ENCODE measurements around the gene VN1R5.
"Not testable (repeated sequence)": the region's sequence is repeated elsewhere in the genome, so short reads cannot be mapped to it uniquely, and the experiment has no call there.

Gene VN1R5

DNA sequence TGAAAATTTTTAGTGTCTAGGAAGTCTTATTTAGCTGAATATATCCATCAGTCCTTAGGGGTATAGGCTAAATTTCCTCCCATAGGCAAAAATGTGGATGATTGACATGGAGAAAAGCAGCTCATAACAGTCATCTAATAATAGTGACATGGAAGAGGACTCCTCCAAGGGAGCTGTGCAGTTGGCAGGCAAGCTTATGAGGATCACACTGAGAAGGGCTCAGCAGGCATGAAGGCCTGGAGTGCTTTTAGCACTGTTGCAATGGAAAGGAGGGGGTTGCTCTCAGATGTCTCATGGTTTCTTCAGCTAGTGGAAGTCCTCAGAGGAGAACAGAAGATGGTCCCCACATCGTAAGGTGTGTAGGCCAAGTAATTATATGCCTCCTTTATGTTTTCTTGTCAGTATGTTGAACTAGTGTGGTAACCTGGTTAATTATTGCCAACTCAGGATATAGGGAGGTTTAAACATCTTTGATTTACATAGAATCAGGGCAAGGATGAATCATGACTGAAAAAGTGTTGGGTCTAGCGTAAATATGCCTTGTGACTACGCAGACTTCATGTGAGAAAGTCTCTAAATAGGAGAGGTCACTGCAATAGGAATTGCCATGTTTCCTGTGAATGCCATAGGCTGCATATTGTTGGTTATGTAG is 18.9 kb downstream of the VN1R5 start:
- no peak for DNase-seq

DNA sequence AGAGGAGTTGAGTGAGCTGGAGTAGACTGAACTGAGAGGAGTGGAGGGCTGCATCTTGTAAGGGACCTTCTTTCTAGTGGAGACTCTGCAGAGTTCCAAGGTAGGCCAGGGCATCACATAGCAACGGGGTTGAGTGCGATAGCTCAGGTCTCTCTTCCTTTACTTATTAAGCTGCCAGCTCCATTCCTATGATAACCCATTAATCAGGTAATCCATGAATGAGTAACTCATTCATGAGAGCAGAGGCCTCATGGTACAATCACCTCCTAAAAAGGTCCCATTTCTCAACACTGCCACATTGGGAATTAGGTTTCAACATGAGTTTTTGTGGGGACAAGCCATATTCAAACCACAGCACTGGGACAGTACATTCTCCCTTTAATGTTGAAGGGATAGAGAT is 21.3 kb downstream of the VN1R5 start:
- no peak for DNase-seq

DNA sequence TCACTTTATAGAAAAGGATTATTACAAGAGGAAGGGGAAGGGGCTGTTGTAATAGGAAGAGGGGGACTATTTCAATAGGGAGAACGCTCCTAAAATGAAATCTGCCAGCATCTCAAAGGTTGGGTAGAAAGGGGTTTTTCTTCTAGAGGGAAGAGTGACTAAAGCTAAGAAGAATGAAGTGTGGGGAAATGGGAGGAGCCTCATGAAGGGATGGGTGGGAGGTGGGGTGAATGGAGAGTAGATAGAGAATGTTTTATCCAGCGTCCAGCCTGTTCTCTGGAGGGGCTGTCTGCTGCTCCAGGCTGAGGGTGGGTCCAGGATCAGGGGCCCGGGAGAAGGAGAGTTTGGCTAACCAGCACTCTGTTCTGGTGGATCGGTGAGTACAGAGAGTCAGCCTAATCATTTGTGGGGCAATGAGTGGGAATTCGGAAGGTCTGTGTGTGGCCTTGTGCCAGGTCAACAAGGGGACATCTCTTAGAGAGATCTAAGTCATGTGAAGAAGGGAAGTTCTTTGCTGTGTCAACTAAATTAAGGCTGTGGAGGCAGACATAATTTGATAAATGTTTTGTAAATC is 25.2 kb downstream of the VN1R5 start:
- DNase-seq: no peak

DNA sequence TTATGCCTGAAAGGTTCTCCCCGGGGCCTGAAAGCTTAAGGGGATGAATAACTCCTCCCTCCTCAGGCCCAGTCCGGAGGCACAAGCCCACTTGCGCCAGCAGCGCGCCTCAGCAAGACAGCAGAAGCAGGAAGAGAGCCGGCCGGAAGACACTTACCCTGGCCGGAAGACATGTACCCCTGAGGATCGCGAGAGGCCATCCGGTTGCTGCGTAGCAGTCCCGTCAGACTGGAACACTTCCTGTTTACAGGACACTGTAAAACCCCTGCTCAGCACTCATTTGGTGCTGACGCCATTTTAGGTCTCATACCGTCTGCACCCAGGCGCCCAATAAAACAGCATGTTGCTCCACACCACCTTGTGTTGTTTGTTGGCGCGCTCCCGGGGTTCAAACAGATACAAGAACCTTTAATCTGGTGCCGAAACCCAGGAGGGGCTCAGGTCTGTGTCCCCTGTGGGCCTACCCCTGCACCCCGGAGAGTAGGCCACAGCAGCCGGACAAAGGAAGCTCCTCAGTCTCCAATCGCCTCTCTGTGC is 30.3 kb downstream of the VN1R5 start:
- DNase-seq: no peak

DNA sequence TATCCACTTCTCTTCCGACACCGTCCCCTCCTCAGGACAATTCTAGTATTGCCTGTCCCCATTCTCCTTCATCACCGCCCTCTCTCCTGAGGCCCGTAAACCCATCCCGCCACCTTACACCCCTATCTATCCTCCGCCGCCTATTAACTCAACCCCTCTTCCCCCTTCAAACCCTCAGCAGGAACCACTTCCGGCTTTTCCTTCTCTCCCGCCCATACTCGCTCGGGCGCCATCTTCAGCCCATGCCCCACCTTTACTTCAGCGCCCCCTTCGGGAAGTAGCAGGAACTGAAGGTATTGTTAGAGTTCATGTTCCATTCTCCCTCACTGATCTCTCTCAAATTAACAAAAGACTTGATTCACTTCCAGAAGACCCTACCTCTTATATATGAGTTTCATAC is 31.6 kb downstream of the VN1R5 start:
- no peak for DNase-seq

DNA sequence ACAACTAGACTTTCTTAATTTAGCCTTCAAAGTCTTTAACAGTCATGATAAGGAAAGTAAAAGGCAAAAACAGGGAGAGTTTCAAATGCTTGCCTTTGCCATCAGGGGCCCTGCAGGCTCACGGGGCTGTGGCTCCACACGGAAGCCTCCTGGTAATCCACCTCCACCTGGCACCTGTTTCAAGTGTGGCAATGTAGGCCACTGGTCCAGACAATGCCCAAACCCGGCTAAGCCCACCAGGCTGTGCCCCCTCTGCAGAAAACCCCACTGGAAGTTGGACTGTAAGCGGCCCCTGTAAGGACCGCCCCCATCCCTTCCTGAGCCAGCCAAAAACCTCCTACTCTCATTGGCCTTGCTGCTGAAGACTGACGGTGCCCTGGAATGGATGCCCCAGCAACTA is 32.5 kb downstream of the VN1R5 start:
- DNase-seq: no peak

DNA sequence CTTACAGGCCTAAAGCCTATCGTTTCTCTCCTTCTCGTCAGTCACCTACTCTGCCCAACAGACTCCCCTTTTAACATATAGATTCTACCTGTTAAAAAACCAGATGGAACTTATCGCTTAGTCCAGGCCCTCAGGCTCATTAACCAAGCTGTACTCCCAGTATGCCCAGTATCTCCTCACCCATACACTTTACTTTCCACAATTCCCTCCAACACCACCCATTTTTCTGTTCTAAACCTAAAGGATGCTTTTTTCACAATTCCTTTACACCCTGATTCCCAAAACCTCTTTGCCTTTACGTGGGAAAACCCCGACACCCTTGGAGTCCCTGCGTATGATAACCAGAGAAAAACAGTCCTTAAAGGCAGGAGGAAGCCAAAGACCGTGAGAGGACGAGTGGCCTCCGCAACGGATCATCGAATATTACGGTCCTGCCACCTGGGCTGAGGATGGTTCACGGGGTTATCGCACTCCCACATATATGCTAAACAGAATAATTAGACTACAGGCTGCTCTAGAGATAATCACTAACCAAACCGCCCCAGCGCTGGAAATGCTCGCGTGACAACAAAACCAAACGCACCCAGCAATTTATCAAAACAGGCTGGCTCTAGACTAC is 33.5 kb downstream of the VN1R5 start:
- not testable (repeated sequence) for DNase-seq

DNA sequence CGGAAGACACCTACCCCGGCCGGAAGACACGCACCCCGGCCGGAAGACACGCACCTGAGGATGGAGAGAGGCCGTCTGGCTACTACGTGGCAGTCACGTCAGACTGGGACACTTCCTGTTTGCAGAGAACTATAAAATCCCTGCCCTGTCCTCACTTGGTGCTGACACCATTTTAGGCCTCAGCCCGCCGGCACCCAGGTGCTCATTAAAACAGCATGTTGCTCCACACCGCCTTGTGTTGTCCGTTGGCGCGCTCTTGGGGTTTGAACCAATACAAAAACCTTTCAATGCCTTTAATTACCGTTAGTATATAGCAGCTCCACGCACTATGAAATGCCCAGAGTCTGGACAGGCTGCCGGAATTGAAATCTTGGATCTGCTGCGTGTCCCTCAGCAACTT is 34.7 kb downstream of the VN1R5 start:
- no peak for DNase-seq

DNA sequence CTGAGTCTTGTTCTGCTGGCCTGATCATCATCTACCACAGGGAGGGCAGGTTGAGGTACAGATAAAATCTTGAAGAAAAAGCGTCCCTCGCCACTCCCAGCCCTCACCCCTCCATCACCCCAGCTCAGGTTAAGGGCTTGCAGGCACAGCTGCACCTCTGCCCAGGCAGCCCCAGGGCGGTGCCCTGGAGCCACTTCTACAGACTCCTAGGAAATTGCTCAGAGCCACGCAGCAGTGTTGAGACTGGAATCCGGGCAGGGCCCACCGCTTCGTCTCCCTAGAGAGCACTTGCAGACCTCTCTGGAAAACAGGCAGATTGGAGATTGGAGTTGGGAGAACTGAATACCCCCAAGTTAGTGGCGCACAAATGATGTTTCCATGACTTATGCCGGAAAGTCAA is 35.3 kb downstream of the VN1R5 start:
- DNase-seq: no peak

DNA sequence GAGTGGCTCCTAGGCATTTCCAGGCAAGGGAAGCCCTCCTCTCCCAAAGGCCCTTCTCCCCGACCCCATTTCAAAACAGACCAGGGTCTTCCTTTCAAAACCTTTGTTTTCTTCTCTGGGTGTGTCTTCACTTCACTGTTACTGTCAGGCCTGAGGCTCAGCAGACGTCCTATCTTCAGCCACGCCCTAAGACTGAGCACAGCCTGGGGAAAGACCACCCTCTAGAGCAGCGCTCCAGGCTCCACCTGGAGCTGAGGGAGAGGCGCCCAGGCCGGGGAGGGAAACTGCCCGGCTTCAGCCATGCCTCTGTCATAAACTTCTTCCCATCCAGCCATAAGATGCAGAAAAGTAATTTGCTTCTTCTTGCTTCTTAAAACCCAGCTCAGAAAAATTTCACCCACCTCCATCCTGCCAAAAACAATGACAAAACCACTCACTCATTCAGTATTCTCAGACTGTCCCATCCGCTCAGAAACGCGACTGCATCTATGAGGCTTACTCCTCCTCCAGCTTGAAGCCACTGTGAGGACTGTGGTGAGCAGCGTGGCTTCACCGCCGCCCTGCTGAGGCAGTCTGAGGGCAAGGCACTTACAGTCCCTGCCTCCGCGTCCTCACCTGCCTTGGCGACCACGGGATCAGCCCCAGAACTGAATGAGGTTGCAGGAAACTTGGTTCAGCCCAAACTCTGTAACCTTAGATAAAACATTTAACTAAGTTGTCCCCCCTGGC is 36.1 kb downstream of the VN1R5 start:
- DNase-seq: no peak

DNA sequence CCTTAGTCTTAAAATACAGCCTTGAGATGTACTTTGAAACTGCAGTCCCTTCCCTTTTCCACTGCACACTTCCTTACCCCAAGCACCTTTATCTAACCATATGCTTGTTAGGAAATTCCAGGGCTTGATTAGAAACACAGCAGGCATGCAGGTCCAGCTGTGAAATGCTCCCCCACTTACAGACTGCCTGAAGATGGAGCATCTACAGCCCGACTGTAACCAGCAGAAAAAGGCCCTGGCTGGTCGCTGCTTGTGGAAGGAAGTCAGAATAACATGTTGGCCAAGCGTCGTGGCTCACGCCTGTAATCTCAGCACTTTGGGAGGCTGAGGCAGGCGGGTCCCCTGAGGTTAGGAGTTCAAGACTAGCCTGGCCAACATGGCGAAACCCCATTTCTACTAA is 37.2 kb downstream of the VN1R5 start:
- DNase-seq: no peak

DNA sequence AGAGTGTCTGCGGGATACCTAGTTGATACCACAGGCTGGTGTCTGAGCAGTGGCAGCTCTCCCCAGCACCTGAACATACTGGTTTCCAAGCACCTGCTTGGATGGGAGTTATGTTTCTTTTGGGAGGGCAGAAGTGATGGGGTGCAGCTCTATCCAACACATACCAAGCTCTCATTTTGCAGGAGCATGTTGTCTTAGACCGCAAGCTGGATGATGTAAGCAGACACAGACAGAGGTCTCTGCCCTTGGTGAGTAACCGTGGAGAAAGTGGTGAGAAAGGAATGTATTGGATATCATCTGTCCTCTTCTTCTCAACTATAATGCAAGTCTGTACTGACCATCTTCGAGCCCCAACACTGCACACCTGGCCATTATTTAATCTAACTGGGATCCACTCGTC is 38.4 kb downstream of the VN1R5 start:
- no peak for DNase-seq

DNA sequence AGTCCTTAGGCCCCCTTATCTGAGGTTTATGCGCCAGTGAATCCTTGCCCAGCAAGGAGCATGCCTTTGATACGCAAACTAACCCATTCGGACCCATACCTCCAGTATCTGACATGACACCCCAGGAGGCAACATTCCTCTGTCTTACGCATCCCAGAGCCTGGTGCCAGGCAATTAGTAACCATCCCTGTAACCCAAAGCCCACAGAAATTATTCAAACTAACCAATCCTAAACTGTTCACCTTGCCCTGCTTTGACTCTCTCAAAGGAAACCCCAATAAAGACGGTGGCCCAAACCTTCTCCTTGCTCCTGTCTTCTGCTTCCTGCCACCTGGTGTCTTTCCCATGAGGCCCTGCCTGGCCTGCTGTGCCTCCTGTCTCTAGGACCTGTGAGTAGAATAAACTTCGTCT is 39.4 kb downstream of the VN1R5 start:
- DNase-seq: no peak

DNA sequence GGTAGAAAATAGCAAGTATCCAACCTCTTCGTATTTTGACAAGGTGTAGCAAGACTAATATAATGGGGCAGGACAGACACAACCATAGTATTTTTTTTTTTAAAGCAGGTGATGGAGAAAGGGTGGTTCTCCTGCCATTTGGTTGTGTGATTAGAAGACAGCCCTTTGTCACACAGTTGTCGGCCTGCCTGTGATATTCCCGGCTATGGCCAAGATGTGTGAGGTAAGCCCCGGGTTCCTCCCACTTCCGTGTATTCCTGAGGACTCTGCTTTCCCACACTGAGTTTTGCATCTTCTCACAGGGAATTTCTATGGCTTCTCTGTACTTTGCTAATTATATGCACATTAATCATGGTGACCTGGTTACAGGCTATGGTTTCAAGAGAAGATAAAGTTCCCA is 39.9 kb downstream of the VN1R5 start:
- DNase-seq: no peak

DNA sequence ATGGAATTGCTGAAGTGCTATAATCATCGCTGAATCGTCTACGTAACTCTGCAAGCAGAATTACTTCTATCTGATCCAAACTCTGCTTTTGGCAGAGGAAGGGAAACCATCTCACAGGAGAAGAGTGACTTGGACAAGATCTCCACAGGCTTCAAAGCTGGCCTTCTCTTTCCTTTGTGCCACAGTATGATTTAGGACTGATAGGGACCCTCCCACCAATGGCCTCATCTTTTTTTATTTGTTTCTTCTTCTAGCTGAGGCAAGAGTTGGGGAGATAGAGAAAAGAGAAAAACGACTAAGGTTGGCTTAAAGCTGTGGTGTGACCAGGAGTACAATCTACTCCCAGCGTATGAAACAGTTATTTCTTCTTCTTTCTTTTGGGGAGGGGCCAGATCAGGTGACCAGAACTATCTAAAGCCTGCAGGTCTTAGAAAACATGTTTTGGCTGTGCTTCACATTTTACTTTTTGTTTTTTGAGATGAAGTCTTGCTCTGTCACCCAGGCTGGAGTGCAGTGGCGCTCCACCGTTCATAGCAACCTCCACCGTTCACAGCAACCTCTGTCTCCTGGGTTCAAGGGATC is 40.8 kb downstream of the VN1R5 start:
- no peak for DNase-seq

DNA sequence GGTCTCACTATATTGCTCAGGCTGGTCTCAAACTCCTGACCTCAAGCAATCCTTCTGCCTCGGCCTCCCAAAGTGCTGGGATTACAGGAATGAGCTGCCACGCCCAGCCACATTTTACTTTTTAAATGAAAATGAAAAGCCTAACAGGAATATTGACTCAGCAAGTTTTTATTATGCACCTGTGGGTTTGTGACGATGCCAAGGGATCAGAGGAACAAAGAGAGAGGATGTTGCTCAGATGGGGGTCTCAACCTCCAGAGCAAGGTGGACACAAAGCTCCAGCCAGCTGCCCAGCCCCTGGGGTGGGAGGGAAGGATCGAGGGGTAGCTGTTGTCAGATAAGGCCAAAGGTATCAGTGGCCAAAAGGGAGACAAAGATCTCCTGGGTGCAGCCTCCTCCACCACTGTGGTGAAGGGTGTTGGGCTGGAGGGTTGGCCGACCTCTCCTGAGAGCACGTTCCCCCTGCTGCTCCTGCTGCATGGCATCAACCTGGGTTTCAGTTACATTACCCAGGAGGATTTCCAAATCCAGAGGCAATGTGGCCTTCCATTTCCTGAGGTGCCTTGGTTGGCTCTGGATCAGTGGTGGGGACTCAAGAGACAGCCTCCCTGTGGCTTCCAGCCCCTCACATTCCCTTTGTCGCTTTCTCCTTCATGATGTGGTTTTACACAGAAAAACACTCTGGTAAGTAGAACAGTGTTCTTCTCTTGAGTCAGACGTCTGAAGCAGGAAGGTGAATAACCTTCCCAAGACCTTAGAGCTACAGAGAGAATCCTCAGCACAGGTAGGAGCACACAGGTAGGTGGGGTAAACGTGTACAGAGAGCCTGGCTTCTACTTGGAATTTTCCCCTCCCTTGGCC is 41.6 kb downstream of the VN1R5 start:
- no peak for DNase-seq

DNA sequence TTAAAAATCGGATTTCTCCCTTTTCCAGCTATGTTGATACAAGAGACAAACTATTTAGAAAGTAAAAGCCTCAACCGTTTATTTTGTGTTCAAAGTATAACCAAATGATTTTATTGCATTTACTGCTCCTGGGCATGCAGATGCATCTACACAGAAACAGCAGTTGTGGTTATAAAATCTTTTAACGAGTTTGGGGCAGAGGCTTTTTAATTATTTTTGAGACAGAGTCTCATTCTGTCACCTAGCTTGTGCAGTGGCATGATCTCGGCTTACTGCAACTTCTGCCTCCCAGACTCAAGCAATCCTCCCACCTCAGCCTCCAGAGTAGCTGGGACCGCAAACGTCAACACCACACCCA is 42.2 kb downstream of the VN1R5 start:
- DNase-seq: no peak

DNA sequence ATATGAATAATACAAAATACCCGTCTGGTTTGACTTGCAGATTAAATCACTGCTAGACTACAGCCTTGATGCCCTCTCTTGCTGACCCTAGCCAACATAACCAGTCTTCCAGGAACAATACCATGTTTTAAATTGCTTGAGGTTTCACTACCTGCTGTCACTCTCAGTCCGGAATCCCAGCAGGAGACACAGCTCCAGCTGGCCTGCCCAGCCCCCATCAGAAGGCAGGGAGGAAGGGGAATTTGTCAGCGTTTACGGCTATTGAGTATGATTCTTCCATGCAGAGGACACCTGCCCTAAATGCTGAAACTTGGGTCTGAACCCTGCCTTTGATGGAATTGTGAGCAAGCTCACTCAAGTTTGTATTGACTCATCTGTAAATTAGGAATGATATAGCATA is 42.8 kb downstream of the VN1R5 start:
- no peak for DNase-seq

DNA sequence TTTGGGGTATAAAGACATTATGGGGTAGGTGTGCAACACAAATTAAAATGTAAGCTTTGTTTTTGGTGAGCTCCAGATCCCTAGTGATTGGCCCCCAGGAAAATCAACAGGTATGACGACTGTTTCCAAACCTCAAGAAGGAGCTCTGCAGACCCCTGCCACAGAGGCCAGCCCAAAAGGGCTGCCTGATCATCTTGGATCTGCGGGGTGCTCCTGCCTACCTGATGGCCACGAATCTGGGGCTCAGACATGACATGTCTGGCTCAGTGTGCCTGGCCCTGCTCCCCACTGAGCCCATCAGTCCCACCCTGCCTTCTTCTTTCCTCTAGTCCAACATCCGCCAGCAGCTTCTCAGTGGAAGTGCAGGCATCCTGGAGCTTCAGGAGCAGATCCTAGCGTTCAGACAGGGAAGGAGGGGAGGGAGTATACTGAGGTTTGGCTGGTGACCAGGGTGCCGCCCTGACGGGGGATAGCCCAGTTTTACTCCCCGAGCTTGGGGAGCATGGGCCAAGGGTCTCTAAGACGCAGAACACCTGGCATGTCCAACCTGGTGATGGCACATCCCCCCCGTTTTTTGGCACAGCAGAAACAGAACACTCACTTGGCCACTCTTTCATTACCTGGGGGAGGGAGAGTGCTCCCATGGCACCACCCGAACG is 44.0 kb downstream of the VN1R5 start:
- DNase-seq: no peak

DNA sequence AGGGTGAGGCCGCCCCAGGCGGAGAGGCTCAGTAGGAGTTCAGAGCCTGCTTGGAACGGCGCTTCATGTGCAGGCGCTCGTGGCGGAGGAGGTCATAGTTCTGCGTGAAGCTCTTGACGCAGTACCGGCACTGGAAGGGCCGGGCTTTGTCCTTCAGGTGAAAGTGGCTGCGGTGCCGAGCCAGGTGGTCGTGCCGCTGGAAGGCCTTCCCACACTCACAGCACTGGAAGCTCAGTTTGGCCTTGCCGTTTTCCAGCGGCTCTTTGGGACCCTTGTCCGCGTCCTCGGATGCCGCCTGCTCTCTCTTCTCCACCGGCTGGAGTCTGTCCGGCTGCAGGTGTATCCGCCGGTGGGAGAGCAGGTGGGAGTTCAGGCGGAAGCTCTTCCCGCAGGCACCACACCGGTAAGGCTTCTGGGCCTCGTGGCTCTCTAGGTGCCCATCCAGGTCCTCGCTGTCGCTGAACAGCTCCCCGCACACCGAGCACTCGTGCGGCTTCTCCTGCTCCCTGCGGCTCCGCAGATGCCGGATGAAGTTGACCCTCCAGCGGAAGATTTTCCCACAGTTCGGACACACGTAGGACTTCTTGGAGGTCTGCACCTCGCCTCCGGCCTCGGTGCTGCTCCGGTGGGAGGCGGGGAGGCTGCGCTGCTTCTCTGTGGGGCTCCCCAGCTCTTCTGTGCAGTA is 44.8 kb downstream of the VN1R5 start:
- DNase-seq: no peak

DNA sequence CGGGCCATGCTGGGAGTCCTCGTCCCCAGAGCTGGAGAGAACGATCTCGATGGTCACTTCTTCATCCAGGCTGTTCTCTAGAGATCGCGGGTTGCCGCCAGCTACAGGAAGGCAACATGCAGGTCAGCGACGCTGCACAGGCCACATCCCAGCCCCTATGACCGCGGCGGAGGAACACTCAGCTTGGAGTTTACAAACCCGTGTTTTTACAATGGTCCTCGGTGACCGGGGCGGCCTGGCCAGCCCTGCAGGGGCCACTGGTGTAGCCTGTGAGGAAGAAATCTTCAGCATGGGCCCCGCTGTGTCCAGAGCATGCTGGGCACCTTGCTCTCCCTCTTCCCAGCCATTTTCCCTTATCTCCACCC is 45.3 kb downstream of the VN1R5 start:
- DNase-seq: no peak

DNA sequence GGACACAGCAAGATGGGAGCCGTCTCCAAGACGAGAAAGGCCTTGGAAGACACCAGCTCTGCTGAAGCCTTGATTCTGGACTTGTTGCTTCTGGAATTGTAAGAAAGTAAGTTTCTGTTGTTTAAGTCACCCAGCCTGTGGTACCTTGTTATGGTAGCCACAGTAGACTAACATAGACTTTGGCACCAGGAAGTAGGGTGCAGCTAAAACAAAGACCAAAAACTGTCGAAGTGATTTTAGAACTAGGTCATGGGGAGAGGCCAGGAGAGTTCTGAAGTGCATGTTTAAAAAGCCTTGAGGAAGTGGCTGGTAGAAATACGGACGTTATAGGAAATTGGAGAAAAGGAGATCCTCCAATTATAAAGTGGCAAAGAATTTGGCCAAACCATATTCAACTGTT is 47.3 kb downstream of the VN1R5 start:
- no peak for DNase-seq

Data from NCI-H526 treated with DMSO at 0.1 percent for 48 hours (cell line).